ENCODE data around the gene LRRC8C.

DNA sequence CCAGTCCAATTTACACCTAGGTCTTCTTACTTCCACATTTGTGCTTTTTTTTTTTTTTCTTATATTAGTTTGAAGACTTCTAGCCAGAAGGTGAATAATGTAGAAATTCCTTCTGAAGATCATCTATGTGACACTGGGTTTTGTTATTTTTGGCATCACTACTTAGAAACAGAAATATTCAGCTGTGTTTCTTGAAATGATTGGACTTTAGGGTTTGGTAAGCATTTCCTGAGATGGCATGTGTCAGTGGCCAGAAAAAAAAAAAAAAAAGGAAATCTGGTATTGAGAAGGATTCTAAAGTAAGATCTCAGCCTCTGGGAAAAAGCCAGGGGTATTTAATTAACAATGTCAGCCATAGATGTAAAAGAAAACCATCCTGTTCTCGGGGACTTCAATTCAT lies 43.4 kb upstream of the LRRC8C start:
- TF ChIP-seq, protein P1, sequence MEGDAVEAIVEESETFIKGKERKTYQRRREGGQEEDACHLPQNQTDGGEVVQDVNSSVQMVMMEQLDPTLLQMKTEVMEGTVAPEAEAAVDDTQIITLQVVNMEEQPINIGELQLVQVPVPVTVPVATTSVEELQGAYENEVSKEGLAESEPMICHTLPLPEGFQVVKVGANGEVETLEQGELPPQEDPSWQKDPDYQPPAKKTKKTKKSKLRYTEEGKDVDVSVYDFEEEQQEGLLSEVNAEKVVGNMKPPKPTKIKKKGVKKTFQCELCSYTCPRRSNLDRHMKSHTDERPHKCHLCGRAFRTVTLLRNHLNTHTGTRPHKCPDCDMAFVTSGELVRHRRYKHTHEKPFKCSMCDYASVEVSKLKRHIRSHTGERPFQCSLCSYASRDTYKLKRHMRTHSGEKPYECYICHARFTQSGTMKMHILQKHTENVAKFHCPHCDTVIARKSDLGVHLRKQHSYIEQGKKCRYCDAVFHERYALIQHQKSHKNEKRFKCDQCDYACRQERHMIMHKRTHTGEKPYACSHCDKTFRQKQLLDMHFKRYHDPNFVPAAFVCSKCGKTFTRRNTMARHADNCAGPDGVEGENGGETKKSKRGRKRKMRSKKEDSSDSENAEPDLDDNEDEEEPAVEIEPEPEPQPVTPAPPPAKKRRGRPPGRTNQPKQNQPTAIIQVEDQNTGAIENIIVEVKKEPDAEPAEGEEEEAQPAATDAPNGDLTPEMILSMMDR (IDR thresholded peaks at IDR 0.05) = no peak
- TF ChIP-seq POLR2A (IDR thresholded peaks at IDR 0.05) = no peak
